B cell (primary cell): ENCODE data around the gene UMAD1. TPM values are rescaled to one million over a fixed set of nuclear protein-coding genes. Genes with fewer than 3 reads are reported as not detected.

Experiments
- ATAC-seq: fragments of 200-7000 bp; cut with Tn5 transposase; one replicate; pipeline ENCODE4 v1.10.0; 2021; ENCODE audit warnings: low read depth, mild to moderate bottlenecking, moderate number of reproducible peaks, moderate library complexity
- CTCF ChIA-PET: fragments of 350-600 bp; sonication (Branson Sonifier 250); formaldehyde crosslinking; loops from one replicate; lab custom pipeline; 2021; ENCODE audit warnings: antibody characterized with exemption, inconsistent platforms; lab: Charles Lee
- POLR2A ChIA-PET: fragments of 350-600 bp; sonication (Branson Sonifier 250); formaldehyde crosslinking; loops from one replicate; lab custom pipeline; 2021; ENCODE audit warnings: antibody characterized with exemption; lab: Charles Lee
- DNase-seq: peaks from one replicate; pipeline ENCODE4 v3.0.0; 2013
- H2AFZ ChIP-seq: 2 replicates; pipeline ENCODE4 v1.6.1; 2012; ENCODE audit warnings: mild to moderate bottlenecking, low read depth, low read length; ENCODE audit not compliant: insufficient read depth, poor library complexity, severe bottlenecking
- H3K27ac ChIP-seq, 2 donors: 1 replicate in 1 of 2; 2 replicates in 1 of 2; pipeline ENCODE4 v1.5.1; 2012 to 2013; ENCODE audit warnings: low read length in 2 of 2, mild to moderate bottlenecking in 2 of 2, moderate library complexity in 1 of 2
- H3K27me3 ChIP-seq, 4 experiments: fragments of 200-600 bp in 1 of 4; sonication (generic) in 1 of 4; replicated peaks in 1 of 4; 1 replicate in 2 of 4; 2 replicates in 2 of 4; pipeline versions ENCODE4 v1.6.1 to v1.7.0; 2013 to 2016; ENCODE audit warnings: low read length in 3 of 4, mild to moderate bottlenecking in 2 of 4, mixed read lengths in 1 of 4, moderate library complexity in 1 of 4; ENCODE audit not compliant: insufficient read depth in 4 of 4, control insufficient read depth in 3 of 4; ENCODE audit errors: control extremely low read depth in 1 of 4
- H3K36me3 ChIP-seq, 2 experiments: replicated peaks in 1 of 2; 1 replicate in 1 of 2; 2 replicates in 1 of 2; pipeline versions ENCODE4 v1.6.1 to v1.7.1; 2013; ENCODE audit warnings: low read length in 1 of 2; ENCODE audit not compliant: insufficient read depth in 2 of 2, control insufficient read depth in 1 of 2; ENCODE audit errors: control extremely low read depth in 1 of 2, extremely low read depth in 1 of 2
- H3K4me1 ChIP-seq, 2 donors: fragments of 200-600 bp in 1 of 2; sonication (generic) in 1 of 2; 1 replicate in 1 of 2; 2 replicates in 1 of 2; pipeline versions ENCODE4 v1.5.1 to v1.6.1; 2013 to 2017; ENCODE audit warnings: low read length in 2 of 2; ENCODE audit not compliant: control insufficient read depth in 2 of 2, insufficient read depth in 2 of 2
- H3K4me2 ChIP-seq: replicated peaks from 2 replicates; pipeline ENCODE3; 2012; ENCODE audit warnings: mild to moderate bottlenecking, low read depth, low read length; ENCODE audit not compliant: poor library complexity, severe bottlenecking
- H3K4me3 ChIP-seq, 5 experiments: fragments of 200-600 bp in 1 of 5; sonication (generic) in 1 of 5; 1 replicate in 3 of 5; 2 replicates in 2 of 5; pipeline versions ENCODE4 v1.5.1 to v1.7.0; 2011 to 2016; ENCODE audit warnings: low read length in 4 of 5, mild to moderate bottlenecking in 4 of 5, low read depth in 2 of 5, control low read depth in 1 of 5, moderate library complexity in 1 of 5; ENCODE audit not compliant: insufficient read depth in 1 of 5; ENCODE audit errors: control extremely low read depth in 1 of 5, extremely low read depth in 1 of 5
- H3K79me2 ChIP-seq: fragments of 200-600 bp; sonication (generic); one replicate; pipeline ENCODE4 v1.6.0; 2016; ENCODE audit warnings: low read length; ENCODE audit not compliant: control insufficient read depth, insufficient read depth
- H3K9ac ChIP-seq: fragments of 200-600 bp; sonication (generic); 2 replicates; pipeline ENCODE4 v1.6.1; 2017; ENCODE audit warnings: mild to moderate bottlenecking, low read length, moderate library complexity
- H3K9me3 ChIP-seq, 3 donors: one replicate each; pipeline versions ENCODE4 v1.6.1 to v1.7.1; 2013; ENCODE audit warnings: low read length in 2 of 3; ENCODE audit not compliant: control insufficient read depth in 2 of 3, insufficient read depth in 1 of 3; ENCODE audit errors: control extremely low read depth in 1 of 3
- H4K20me1 ChIP-seq: 2 replicates; pipeline ENCODE4 v1.6.0; 2012; ENCODE audit warnings: mild to moderate bottlenecking, low read length; ENCODE audit not compliant: insufficient read depth, control insufficient read depth, poor library complexity, severe bottlenecking
- H3K27ac Mint-ChIP-seq: one replicate; pipeline ENCODE4 v1.8.0; 2021; ENCODE audit warnings: mixed read lengths
- H3K27me3 Mint-ChIP-seq: one replicate; pipeline ENCODE4 v1.8.0; 2021; ENCODE audit warnings: mixed read lengths
- H3K4me1 Mint-ChIP-seq: one replicate; pipeline ENCODE4 v1.8.0; 2021; ENCODE audit warnings: mixed read lengths
- H3K4me3 Mint-ChIP-seq: one replicate; pipeline ENCODE4 v1.8.0; 2021; ENCODE audit warnings: mixed read lengths
- H3K9me3 Mint-ChIP-seq: one replicate; pipeline ENCODE4 v1.8.0; 2022; ENCODE audit warnings: mixed read lengths; ENCODE audit not compliant: insufficient read depth
- CTCF ChIP-seq: fragments of 200-600 bp; IDR thresholded peaks from one replicate; pipeline ENCODE4 v1.8.0; 2022; ENCODE audit warnings: antibody characterized with exemption, mild to moderate bottlenecking
- EZH2 ChIP-seq: IDR thresholded peaks from 2 replicates; pipeline ENCODE4 v1.6.1; 2012; ENCODE audit warnings: borderline replicate concordance, low read depth, mild to moderate bottlenecking, moderate library complexity, low read length; ENCODE audit not compliant: insufficient read depth, poor library complexity, severe bottlenecking
- WGBS: methylation state at CpG from one replicate; pipeline ENCODE4 v1.1.5; 2013; ENCODE audit warnings: missing lambda C conversion rate; ENCODE audit not compliant: insufficient coverage; 5-methylcytosine and 5-hydroxymethylcytosine counted together
- intact Hi-C: fragments of 100-400 bp; cut with micrococcal nuclease; formaldehyde crosslinking; loops from one replicate; pipeline ENCODE4 v1.10.0; 2022
- polyA plus RNA-seq: library from polyadenylated mRNA; depleted of rRNA; stranded (reverse); fragments of >200 nt; gene quantifications from 2 replicates; pipeline ENCODE4 v1.2.3, GENCODE V29; 2012
- total RNA-seq, 2 donors: library from RNA; stranded (reverse); fragments of 120-200 nt in 1 of 2; gene quantifications; 1 replicate in 1 of 2; 2 replicates in 1 of 2; pipeline versions ENCODE4 v1.2.3 to v1.2.4, GENCODE V29; 2013 to 2022

UMAD1 gene
- total and polyA plus RNA-seq, 2 donors (not counting 1 experiment from before 2014, with no cell fraction given): 11.6 to 25.9 TPM

GRCh38 chr7:7739204-7740036 lies 98.9 kb downstream of the UMAD1 start:
- ChIA-PET CTCF (no interaction called here), POLR2A (no interaction called here)
- peaks cover 12% of the 10 kb centered on the region for H3K4me1 Mint-ChIP-seq
- no peak for ATAC-seq
- Histone ChIP-seq H3K36me3 (no peaks in the 10 kb centered on the region), H3K27me3 (no peaks in the 10 kb centered on the region), H3K4me2 (no peak overlapping the region), H3K9ac (no peak overlapping the region), H3K4me1 (no peaks in the 10 kb centered on the region), H3K9me3 (no peaks in the 10 kb centered on the region), H4K20me1 (no peaks in the 10 kb centered on the region), H3K4me3 (no peak overlapping the region), H2AFZ (no peak overlapping the region), H3K79me2 (peaks cover 6% of the 10 kb centered on the region), H3K27ac (no peak overlapping the region)
- no peaks in the 10 kb centered on the region for H3K9me3 Mint-ChIP-seq
- no peaks in the 10 kb centered on the region for H3K27me3 Mint-ChIP-seq
- no peak overlapping the region for H3K4me3 Mint-ChIP-seq
- TF ChIP-seq CTCF: no peak
- no peak for TF ChIP-seq EZH2
- intact Hi-C loops: no loop called here
- WGBS: no CpG with 5 or more reads among the region's 4 CpGs
- H3K27ac Mint-ChIP-seq: no peak overlapping the region
- DNase-seq: no peak

- H3K27ac ChIP-seq: no peak overlapping the region
- TF ChIP-seq CTCF: no peak
- no peak for TF ChIP-seq EZH2
- peaks cover 6% of the 10 kb centered on the region for H3K79me2 ChIP-seq
- no peaks in the 10 kb centered on the region for H3K27me3 ChIP-seq
- no peak overlapping the region for H2AFZ ChIP-seq
- Mint-ChIP-seq H3K27ac (no peak overlapping the region), H3K4me3 (no peak overlapping the region), H3K9me3 (no peaks in the 10 kb centered on the region), H3K27me3 (no peaks in the 10 kb centered on the region), H3K4me1 (peaks cover 11% of the 10 kb centered on the region)
- no peak overlapping the region for H3K9ac ChIP-seq
- no peaks in the 10 kb centered on the region for H4K20me1 ChIP-seq
- intact Hi-C loops: no loop called here
- no peak overlapping the region for H3K4me3 ChIP-seq
- no peak for ATAC-seq
- POLR2A ChIA-PET: no interaction called here
- WGBS: no CpG with 5 or more reads among the region's 2 CpGs
- DNase-seq: no peak
- CTCF ChIA-PET: no interaction called here
- H3K9me3 ChIP-seq: no peaks in the 10 kb centered on the region
- H3K4me1 ChIP-seq: peaks cover 0 to under 1% of the 10 kb centered on the region in 2 donors
- H3K36me3 ChIP-seq: no peaks in the 10 kb centered on the region
- H3K4me2 ChIP-seq: no peak overlapping the region
Measured at GRCh38 chr7:7740037-7740355, 99.4 kb downstream of the UMAD1 start.
